Gastrocnemius medialis (tissue), 4 donors: ENCODE results near the gene GRIP2. TPM values are rescaled to one million over a fixed set of nuclear protein-coding genes. Genes with fewer than 3 reads are reported as not detected.

Experiments
- ATAC-seq, 2 donors: fragments of 150-250 bp; one replicate each; pipeline ENCODE4 v1.9.1; 2016
- DNase-seq, 2 donors: peaks; one replicate each; pipeline ENCODE4 v3.0.0-alpha.2; 2019
- H3K27ac ChIP-seq, 4 donors: fragments of 200-600 bp; sonication (generic); 1 replicate in 1 of 4; 2 replicates in 3 of 4; pipeline ENCODE4 v1.5.1; 2016 to 2018; ENCODE audit warnings: mild to moderate bottlenecking in 2 of 4, moderate library complexity in 1 of 4
- H3K27me3 ChIP-seq, 3 donors: fragments of 200-600 bp; sonication (generic) in 2 of 3; 1 replicate in 1 of 3; 2 replicates in 2 of 3; pipeline versions ENCODE4 v1.5.1 to v1.6.0; 2016 to 2019; ENCODE audit warnings: mild to moderate bottlenecking in 1 of 3, moderate library complexity in 1 of 3
- H3K36me3 ChIP-seq, 2 donors: fragments of 200-600 bp; sonication (generic) in 1 of 2; one replicate each; pipeline ENCODE4 v1.5.1; 2017 to 2018
- H3K4me1 ChIP-seq, 2 donors: fragments of 200-600 bp; sonication (generic) in 1 of 2; one replicate each; pipeline ENCODE4 v1.5.1; 2016 to 2017; ENCODE audit warnings: mild to moderate bottlenecking in 2 of 2
- H3K4me3 ChIP-seq, 4 donors: fragments of 200-600 bp; sonication (generic) in 3 of 4; 1 replicate in 1 of 4; 2 replicates in 3 of 4; pipeline ENCODE4 v1.5.1; 2016 to 2019; ENCODE audit warnings: mild to moderate bottlenecking in 2 of 4
- H3K9me3 ChIP-seq, 3 donors: fragments of 200-600 bp; sonication (generic) in 2 of 3; 1 replicate in 1 of 3; 2 replicates in 2 of 3; pipeline ENCODE4 v1.5.1; 2016 to 2019
- CTCF ChIP-seq, 5 experiments: fragments of 450-650 bp in 3 of 5; fragments of 200-600 bp in 2 of 5; sonication (generic) in 2 of 5; IDR thresholded peaks in 4 of 5; conservative IDR thresholded peaks in 1 of 5; 1 replicate in 4 of 5; 2 replicates in 1 of 5; pipeline ENCODE4 v1.5.1; 2016 to 2019; ENCODE audit warnings: antibody characterized with exemption in 5 of 5, mild to moderate bottlenecking in 3 of 5, moderate library complexity in 3 of 5
- POLR2A ChIP-seq, 2 donors: fragments of 450-650 bp; IDR thresholded peaks; one replicate each; pipeline ENCODE4 v1.6.1; 2017; ENCODE audit warnings: antibody characterized with exemption in 2 of 2, mild to moderate bottlenecking in 2 of 2, moderate library complexity in 2 of 2
- in situ Hi-C, 4 donors: fragments of 200-750 bp; cut with MboI; loops; one replicate each; pipeline versions ENCODE4 v1.15.0 to v1.8.0; 2017; ENCODE audit warnings: low sequenced_read_pairs in 4 of 4
- intact Hi-C: fragments of 100-400 bp; cut with DNase I; formaldehyde crosslinking; loops from one replicate; pipeline ENCODE4 v1.15.1; 2023; ENCODE audit warnings: low total_unique reads
- total RNA-seq, 4 donors: library from RNA; depleted of rRNA; stranded (reverse); fragments of >200 nt; gene quantifications; one replicate each; pipeline versions ENCODE4 v1.1.0 to v1.2.3, GENCODE V29; 2016

Gene GRIP2
- total RNA-seq, 4 donors from 2014 or later: 2.8 to 12.6 (median 4.6) TPM

- DNase-seq (no peak), ATAC-seq (no peak)
- Histone ChIP-seq H3K9me3 (no peaks in the 10 kb centered on the region), H3K4me3 (no peak overlapping the region), H3K27me3 (no peaks in the 10 kb centered on the region), H3K4me1 (peaks cover 10 to 20% of the 10 kb centered on the region in 2 donors), H3K36me3 (peaks cover 0 to 80% of the 10 kb centered on the region in 2 donors), H3K27ac (no peak overlapping the region)
- no peak for TF ChIP-seq CTCF (IDR thresholded peaks at IDR 0.05 in 4 of 5, conservative IDR thresholded peaks at IDR 0.05 in 1 of 5)
- no peak for TF ChIP-seq POLR2A (IDR thresholded peaks at IDR 0.05)
- intact Hi-C loops: no loop called here
- in situ Hi-C loops: loop anchor here in 2 of 4 donors (10.0 to 25.0 kb wide), 2 partner anchors 271 to 588 kb away; partner anchors contain the start of gene WNT7A (in 1 of the 2)
Measured at GRCh38 chr3:14475621-14476020, 64.5 kb downstream of the GRIP2 start.

- H3K27me3 ChIP-seq: no peaks in the 10 kb centered on the region
- intact Hi-C loops (no loop called here), in situ Hi-C loops (loop anchor here in 3 of 4 donors (10.0 to 25.0 kb wide), 2 partner anchors 270 to 587 kb away; partner anchors contain the start of gene WNT7A (in 3 of the 3))
- DNase-seq (peak; percentile 35 to 62), ATAC-seq (peak; percentile 85 to 86)
- TF ChIP-seq POLR2A (IDR thresholded peaks at IDR 0.05) (no peak), CTCF (IDR thresholded peaks at IDR 0.05 in 4 of 5, conservative IDR thresholded peaks at IDR 0.05 in 1 of 5) (no peak)
- H3K9me3 ChIP-seq: no peaks in the 10 kb centered on the region
- H3K4me1 ChIP-seq: peaks cover 10 to 20% of the 10 kb centered on the region in 2 donors
- H3K36me3 ChIP-seq: peaks cover 0 to 80% of the 10 kb centered on the region in 2 donors
- no peak overlapping the region for H3K4me3 ChIP-seq
- peak overlapping the region; percentile 52 to 63 (median 55) for H3K27ac ChIP-seq
Measured at GRCh38 chr3:14474363-14475081, 65.6 kb downstream of the GRIP2 start.

GRCh38 chr3:14473411-14473891 is 66.7 kb downstream of the GRIP2 start:
- in situ Hi-C loops (loop anchor here in 2 of 4 donors (10.0 to 25.0 kb wide), 2 partner anchors 269 to 586 kb away; partner anchors contain the start of gene WNT7A (in 2 of the 2)), intact Hi-C loops (no loop called here)
- TF ChIP-seq POLR2A (IDR thresholded peaks at IDR 0.05): no peak
- TF ChIP-seq CTCF (IDR thresholded peaks at IDR 0.05 in 4 of 5, conservative IDR thresholded peaks at IDR 0.05 in 1 of 5): no peak
- DNase-seq (no peak), ATAC-seq (peak in 1 of 2 donors; percentile 14)
- no peaks in the 10 kb centered on the region for H3K27me3 ChIP-seq
- peaks cover 0 to 80% of the 10 kb centered on the region in 2 donors for H3K36me3 ChIP-seq
- H3K4me1 ChIP-seq: peaks cover 10 to 20% of the 10 kb centered on the region in 2 donors
- no peak overlapping the region for H3K4me3 ChIP-seq
- no peaks in the 10 kb centered on the region for H3K9me3 ChIP-seq
- H3K27ac ChIP-seq: peak overlapping the region; percentile 52 to 63 (median 55)

GRCh38 chr3:14472471-14473351 is 67.4 kb downstream of the GRIP2 start:
- TF ChIP-seq CTCF (IDR thresholded peaks at IDR 0.05 in 4 of 5, conservative IDR thresholded peaks at IDR 0.05 in 1 of 5) (no peak), POLR2A (IDR thresholded peaks at IDR 0.05) (no peak)
- peak overlapping the region; percentile 52 to 63 (median 55) for H3K27ac ChIP-seq
- intact Hi-C loops: no loop called here
- no peaks in the 10 kb centered on the region for H3K9me3 ChIP-seq
- H3K4me3 ChIP-seq: no peak overlapping the region
- peaks cover 10 to 20% of the 10 kb centered on the region in 2 donors for H3K4me1 ChIP-seq
- DNase-seq (no peak), ATAC-seq (peak in 1 of 2 donors; percentile 41)
- H3K27me3 ChIP-seq: no peaks in the 10 kb centered on the region
- peaks cover 0 to 79% of the 10 kb centered on the region in 2 donors for H3K36me3 ChIP-seq
- in situ Hi-C loops: loop anchor here in 2 of 4 donors (10.0 to 25.0 kb wide), 2 partner anchors 268 to 585 kb away; partner anchors contain the start of gene WNT7A (in 2 of the 2)
